H1 (cell line): ENCODE measurements around the gene BLCAP. TPM values are rescaled to one million over a fixed set of nuclear protein-coding genes. Genes with fewer than 3 reads are reported as not detected.

Experiments
- CTCF ChIA-PET: fragments of 300-600 bp; sonication (Branson Sonifier 250); formaldehyde crosslinking; loops from one replicate; lab custom pipeline; 2021; ENCODE audit not compliant: partially characterized antibody; lab: Charles Lee
- POLR2A ChIA-PET: fragments of 300-600 bp; sonication (Branson Sonifier 250); formaldehyde crosslinking; loops from one replicate; lab custom pipeline; 2021; ENCODE audit warnings: inconsistent platforms; ENCODE audit not compliant: partially characterized antibody; lab: Charles Lee
- DNase-seq, 2 experiments: peaks; one replicate each; pipeline versions ENCODE4 v3.0.0 to v3.0.0-alpha.2; 2010 to 2022; ENCODE audit warnings: low spot score in 2 of 2, low read depth in 1 of 2, mixed read lengths in 1 of 2
- FAIRE-seq: peaks from 2 replicates; lab custom pipeline; 2011; peaks lifted over from hg19 to GRCh38; lab: Jason Lieb, UNC
- H2AFZ ChIP-seq: 2 replicates; pipeline ENCODE4 v1.8.1; 2012; ENCODE audit warnings: low read length, inconsistent platforms
- H2AK5ac ChIP-seq: 2 replicates; pipeline ENCODE4 v1.6.1; 2013; ENCODE audit warnings: low read depth, low read length
- H2BK120ac ChIP-seq: replicated peaks from 2 replicates; pipeline ENCODE3; 2013; ENCODE audit warnings: low read depth, low read length, inconsistent platforms
- H2BK12ac ChIP-seq: 2 replicates; pipeline ENCODE4 v1.6.1; 2013; ENCODE audit warnings: low read depth, low read length
- H2BK15ac ChIP-seq: 2 replicates; pipeline ENCODE4 v1.6.1; 2013; ENCODE audit warnings: low read length
- H2BK20ac ChIP-seq: 2 replicates; pipeline ENCODE4 v1.6.1; 2013; ENCODE audit warnings: low read length
- H2BK5ac ChIP-seq: 2 replicates; pipeline ENCODE4 v1.6.1; 2013; ENCODE audit warnings: low read depth, low read length
- H3K14ac ChIP-seq: 2 replicates; pipeline ENCODE4 v1.6.1; 2013; ENCODE audit warnings: inconsistent platforms; ENCODE audit not compliant: insufficient read length
- H3K18ac ChIP-seq: 2 replicates; pipeline ENCODE4 v1.6.1; 2013; ENCODE audit warnings: low read length; ENCODE audit errors: extremely low read depth
- H3K23ac ChIP-seq: 2 replicates; pipeline ENCODE4 v1.6.1; 2013; ENCODE audit warnings: inconsistent platforms; ENCODE audit not compliant: insufficient read length
- H3K23me2 ChIP-seq: 2 replicates; pipeline ENCODE4 v1.6.1; 2013; ENCODE audit warnings: low read depth, low read length
- H3K27ac ChIP-seq: 2 replicates; pipeline ENCODE4 v1.6.1; 2011; ENCODE audit warnings: low read depth, low read length, inconsistent platforms
- H3K27me3 ChIP-seq, 4 experiments: replicated peaks in 1 of 4; 1 replicate in 1 of 4; 2 replicates in 3 of 4; pipeline versions ENCODE4 v1.6.1 to v1.8.1; 2011 to 2013; ENCODE audit warnings: low read length in 3 of 4, mild to moderate bottlenecking in 3 of 4, inconsistent platforms in 2 of 4, mixed read lengths in 2 of 4, moderate library complexity in 1 of 4; ENCODE audit not compliant: control insufficient read depth in 3 of 4, insufficient read depth in 3 of 4; ENCODE audit errors: extremely low read depth in 1 of 4
- H3K36me3 ChIP-seq, 4 experiments: 2 replicates each; pipeline versions ENCODE4 v1.6.1 to v1.8.1; 2011 to 2013; ENCODE audit warnings: mild to moderate bottlenecking in 4 of 4, low read length in 3 of 4, moderate library complexity in 2 of 4, control low read depth in 1 of 4, inconsistent platforms in 1 of 4; ENCODE audit not compliant: insufficient read depth in 4 of 4, control insufficient read depth in 2 of 4
- H3K4ac ChIP-seq: replicated peaks from 2 replicates; pipeline ENCODE3; 2013; ENCODE audit warnings: low read length, low read depth, mixed read lengths, inconsistent platforms; ENCODE audit not compliant: insufficient read length
- H3K4me1 ChIP-seq, 4 experiments: replicated peaks in 1 of 4; 1 replicate in 1 of 4; 2 replicates in 3 of 4; pipeline versions ENCODE4 v1.6.1 to v1.8.1; 2011 to 2013; ENCODE audit warnings: low read length in 3 of 4, inconsistent platforms in 2 of 4, mixed read lengths in 1 of 4; ENCODE audit not compliant: insufficient read depth in 4 of 4, control insufficient read depth in 3 of 4
- H3K4me2 ChIP-seq, 2 experiments: 2 replicates each; pipeline versions ENCODE4 v1.6.1 to v1.8.1; 2011 to 2013; ENCODE audit warnings: low read depth in 2 of 2, low read length in 2 of 2, control low read depth in 1 of 2, inconsistent platforms in 1 of 2, mild to moderate bottlenecking in 1 of 2; ENCODE audit not compliant: insufficient read depth in 1 of 2
- H3K4me3 ChIP-seq, 4 experiments: fragments of 200-600, 300-600 bp in 1 of 4; sonication (generic), shearing (Covaris generic), sonication (Bioruptor Twin) in 1 of 4; 2 replicates each; pipeline versions ENCODE4 v1.5.1 to v1.8.1; 2011 to 2016; ENCODE audit warnings: low read length in 4 of 4, low read depth in 3 of 4, control low read depth in 2 of 4, inconsistent platforms in 2 of 4, mild to moderate bottlenecking in 2 of 4, mixed read lengths in 1 of 4, moderate library complexity in 1 of 4; ENCODE audit not compliant: insufficient read depth in 2 of 4; ENCODE audit errors: extremely low read depth in 1 of 4
- H3K56ac ChIP-seq: replicated peaks from 2 replicates; pipeline ENCODE3; 2013; ENCODE audit warnings: low read depth, mild to moderate bottlenecking, mixed read lengths, low read length, inconsistent platforms; ENCODE audit not compliant: insufficient read length
- H3K79me1 ChIP-seq: 2 replicates; pipeline ENCODE4 v1.6.1; 2013; ENCODE audit warnings: low read depth, low read length, control low read depth
- H3K79me2 ChIP-seq, 2 experiments: 2 replicates each; pipeline versions ENCODE4 v1.6.1 to v1.8.1; 2012 to 2013; ENCODE audit warnings: low read length in 2 of 2, mild to moderate bottlenecking in 2 of 2, inconsistent platforms in 1 of 2; ENCODE audit not compliant: insufficient read depth in 2 of 2, control insufficient read depth in 1 of 2
- H3K9ac ChIP-seq, 4 experiments: replicated peaks in 1 of 4; 1 replicate in 1 of 4; 2 replicates in 3 of 4; pipeline versions ENCODE4 v1.6.1 to v1.8.1; 2011 to 2013; ENCODE audit warnings: low read depth in 3 of 4, low read length in 3 of 4, control low read depth in 2 of 4, mild to moderate bottlenecking in 2 of 4, moderate library complexity in 2 of 4, inconsistent platforms in 1 of 4; ENCODE audit errors: extremely low read depth in 1 of 4
- H3K9me3 ChIP-seq, 2 experiments: 2 replicates each; pipeline versions ENCODE4 v1.6.1 to v1.8.1; 2012 to 2013; ENCODE audit warnings: mild to moderate bottlenecking in 2 of 2, moderate library complexity in 2 of 2, control low read depth in 1 of 2, inconsistent platforms in 1 of 2, low read depth in 1 of 2, low read length in 1 of 2, mixed read lengths in 1 of 2; ENCODE audit not compliant: insufficient read depth in 2 of 2
- H4K20me1 ChIP-seq, 2 experiments: replicated peaks in 1 of 2; 2 replicates each; pipeline versions ENCODE3 to v1.8.1; 2011 to 2013; ENCODE audit warnings: inconsistent platforms in 2 of 2, low read length in 2 of 2, mild to moderate bottlenecking in 1 of 2; ENCODE audit not compliant: insufficient read depth in 2 of 2, control insufficient read depth in 1 of 2
- H4K5ac ChIP-seq: 2 replicates; pipeline ENCODE4 v1.6.1; 2013; ENCODE audit warnings: low read length, low read depth, mixed read lengths, inconsistent platforms; ENCODE audit not compliant: insufficient read length
- H4K8ac ChIP-seq: 2 replicates; pipeline ENCODE4 v1.8.0; 2013; ENCODE audit warnings: mild to moderate bottlenecking, moderate library complexity, low read length, inconsistent platforms; ENCODE audit not compliant: insufficient read depth; ENCODE audit errors: extremely low read depth
- H4K91ac ChIP-seq: replicated peaks from 2 replicates; pipeline ENCODE3; 2013; ENCODE audit warnings: low read length, mixed read lengths, inconsistent platforms; ENCODE audit not compliant: insufficient read length
- BACH1 ChIP-seq: IDR thresholded peaks from 2 replicates; pipeline ENCODE4 v1.6.1; 2012; ENCODE audit warnings: low read length, improper control_type of control experiment
- CBX8 ChIP-seq: fragments of 300-800, 300-1000 bp; sonication (generic); IDR thresholded peaks from 2 replicates; pipeline ENCODE4 v1.7.1; 2016; ENCODE audit warnings: low read depth, low read length, borderline replicate concordance
- CEBPB ChIP-seq: IDR thresholded peaks from 2 replicates; pipeline ENCODE4 v1.6.1; 2012; ENCODE audit warnings: low read depth, low read length
- KDM1A ChIP-seq: fragments of 200-600, 300-600 bp; sonication (generic); IDR thresholded peaks from 2 replicates; pipeline ENCODE4 v1.7.1; 2016; ENCODE audit warnings: mild to moderate bottlenecking, low read length, borderline replicate concordance
- NRF1 ChIP-seq: IDR thresholded peaks from 2 replicates; pipeline ENCODE4 v1.6.1; 2011; ENCODE audit warnings: mild to moderate bottlenecking, low read depth, low read length, improper control_type of control experiment
- PHF8 ChIP-seq: fragments of 200-600 bp; sonication (generic); conservative IDR thresholded peaks from 2 replicates; pipeline ENCODE4 v1.7.1; 2012; ENCODE audit warnings: low read depth, mild to moderate bottlenecking, inconsistent platforms, low read length, moderate library complexity
- RAD21 ChIP-seq, 2 experiments: IDR thresholded peaks in 1 of 2; conservative IDR thresholded peaks in 1 of 2; 2 replicates each; pipeline ENCODE4 v1.6.1; 2011; ENCODE audit warnings: low read depth in 2 of 2, low read length in 2 of 2, improper control_type of control experiment in 1 of 2, inconsistent platforms in 1 of 2, mild to moderate bottlenecking in 1 of 2, moderate library complexity in 1 of 2
- RFX5 ChIP-seq: IDR thresholded peaks from 2 replicates; pipeline ENCODE4 v1.6.1; 2011; ENCODE audit warnings: low read depth, low read length, improper control_type of control experiment, borderline replicate concordance
- TCF12 ChIP-seq: IDR thresholded peaks from 2 replicates; pipeline ENCODE4 v1.6.1; 2011; ENCODE audit warnings: low read depth, mild to moderate bottlenecking, low read length
- WGBS, 2 experiments: shearing (Covaris generic) in 1 of 2; methylation state at CpG; one replicate each; pipeline versions ENCODE4 v1.1.6 to v1.1.7; 2013 to 2015; ENCODE audit warnings: low lambda C conversion rate in 2 of 2, mixed read lengths in 2 of 2, inconsistent platforms in 1 of 2, low coverage in 1 of 2, missing lambda C conversion rate in 1 of 2; ENCODE audit not compliant: insufficient replicate concordance in 2 of 2, insufficient coverage in 1 of 2, insufficient read length in 1 of 2; ENCODE audit errors: extremely low coverage in 1 of 2, missing lambda C conversion rate in 1 of 2; 5-methylcytosine and 5-hydroxymethylcytosine counted together
- polyA plus RNA-seq, 7 experiments: library from polyadenylated mRNA; depleted of rRNA in 3 of 7; stranded (reverse) in 5 of 7; unstranded in 2 of 7; fragments of >200 nt in 5 of 7; fragments of 200-250 nt in 2 of 7; gene quantifications; 1 replicate in 5 of 7; 2 replicates in 1 of 7; 4 replicates in 1 of 7; pipeline versions ENCODE4 v1.2.1 to v1.2.3, GENCODE V29; 2011 to 2013; ENCODE audit warnings: missing spikeins in 2 of 7, mixed read lengths in 2 of 7
- total RNA-seq: library from RNA; stranded (reverse); fragmentation: NEBNext Ultra II Directional; extraction: Animal tissue kit (Norgen Biotek cat#: 25700); gene quantifications from 2 replicates; pipeline ENCODE4 v1.2.1, GENCODE V29; 2021
- TF ChIP-seq, protein P1 (sequence below): IDR thresholded peaks from 2 replicates; pipeline ENCODE4 v1.6.1; 2012; ENCODE audit warnings: inconsistent platforms
- TF ChIP-seq, protein P2 (sequence below), 3 experiments: IDR thresholded peaks; 1 replicate in 2 of 3; 2 replicates in 1 of 3; pipeline versions ENCODE4 v1.5.1 to v1.6.1; 2011; ENCODE audit warnings: low read length in 3 of 3, mild to moderate bottlenecking in 3 of 3, inconsistent platforms in 2 of 3, low read depth in 1 of 3, moderate library complexity in 1 of 3; ENCODE audit not compliant: insufficient read depth in 1 of 3; ENCODE audit errors: control extremely low read depth in 1 of 3

BLCAP gene
- total and polyA plus RNA-seq, 2 of the 8 experiments (the other 6 are each of a cell fraction or from before 2014, with no cell fraction given) = 60.3 to 72.2 TPM

DNA sequence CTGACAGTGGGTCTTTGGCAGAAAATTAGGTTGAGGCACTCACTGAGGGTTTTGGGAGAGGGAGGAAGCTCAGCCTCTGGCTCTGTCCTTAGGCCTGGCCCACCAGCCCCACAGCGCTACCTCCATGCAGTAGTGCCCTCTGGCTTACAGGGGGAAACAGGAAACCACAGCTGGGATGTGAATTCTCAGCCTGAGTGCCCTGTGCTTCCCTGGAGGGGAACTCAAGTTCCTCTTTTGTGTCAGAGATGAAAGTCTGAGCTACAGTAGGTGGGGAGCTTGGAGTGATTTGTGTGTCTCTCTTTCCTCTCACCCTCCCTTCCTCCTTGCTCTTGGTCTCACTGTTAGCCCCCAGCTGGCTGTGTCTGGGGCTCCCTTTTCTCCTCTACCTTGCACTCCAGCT, 48.2 kb upstream of the BLCAP start:
- no peak overlapping the region for H4K5ac ChIP-seq
- H4K20me1 ChIP-seq = no peaks in the 10 kb centered on the region
- FAIRE-seq (peak; percentile 73), DNase-seq (no peak)
- no peak overlapping the region for H3K4me3 ChIP-seq
- 0 out of 2 replicates have a peak overlapping the region, but pooled peaks have one; percentile 5 for H4K8ac ChIP-seq
- H4K91ac ChIP-seq = no peak overlapping the region
- H3K4me2 ChIP-seq = no peak overlapping the region
- no peaks in the 10 kb centered on the region for H3K27me3 ChIP-seq
- H3K56ac ChIP-seq = no peak overlapping the region
- H2AK5ac ChIP-seq = no peak overlapping the region
- H2BK15ac ChIP-seq = peak overlapping the region; percentile 77; the same call in 1 of the 2 replicates
- no peak overlapping the region for H3K9ac ChIP-seq
- no peak overlapping the region for H3K23ac ChIP-seq
- no peaks in the 10 kb centered on the region for H3K23me2 ChIP-seq
- H3K9me3 ChIP-seq = no peaks in the 10 kb centered on the region
- H2AFZ ChIP-seq = no peak overlapping the region
- ChIA-PET POLR2A (interaction anchor here (0.6 kb wide), 1 partner anchor 18 kb away, joined by 3 read pairs; no protein-coding TSS in a partner anchor), CTCF (interaction anchor here (0.8 to 5.6 kb wide), 10 partner anchors 9 to 320 kb away, joined by 3 to 55 read pairs (median 4); no protein-coding TSS in a partner anchor)
- no peaks in the 10 kb centered on the region for H3K36me3 ChIP-seq
- no peak overlapping the region for H2BK20ac ChIP-seq
- no peaks in the 10 kb centered on the region for H3K79me1 ChIP-seq
- no peak overlapping the region for H3K14ac ChIP-seq
- H3K4ac ChIP-seq = no peak overlapping the region
- no peak overlapping the region for H3K18ac ChIP-seq
- no peaks in the 10 kb centered on the region for H3K79me2 ChIP-seq
- peaks cover 0 to 2% (median under 1%) of the 10 kb centered on the region in 4 experiments; a peak in 4 of 7 replicates for H3K4me1 ChIP-seq
- H3K27ac ChIP-seq = no peak overlapping the region
- no peak overlapping the region for H2BK12ac ChIP-seq
- no peak overlapping the region for H2BK5ac ChIP-seq
- 62% methylated on average over 1 of the region's 1 CpG; no CpG with 5 or more reads in 1 of the 2 experiments for WGBS, 2 experiments
- no peak overlapping the region for H2BK120ac ChIP-seq
- no peak for TF ChIP-seq CEBPB
- TF ChIP-seq, protein P1, sequence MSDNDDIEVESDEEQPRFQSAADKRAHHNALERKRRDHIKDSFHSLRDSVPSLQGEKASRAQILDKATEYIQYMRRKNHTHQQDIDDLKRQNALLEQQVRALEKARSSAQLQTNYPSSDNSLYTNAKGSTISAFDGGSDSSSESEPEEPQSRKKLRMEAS = no peak
- TF ChIP-seq, protein P2, sequence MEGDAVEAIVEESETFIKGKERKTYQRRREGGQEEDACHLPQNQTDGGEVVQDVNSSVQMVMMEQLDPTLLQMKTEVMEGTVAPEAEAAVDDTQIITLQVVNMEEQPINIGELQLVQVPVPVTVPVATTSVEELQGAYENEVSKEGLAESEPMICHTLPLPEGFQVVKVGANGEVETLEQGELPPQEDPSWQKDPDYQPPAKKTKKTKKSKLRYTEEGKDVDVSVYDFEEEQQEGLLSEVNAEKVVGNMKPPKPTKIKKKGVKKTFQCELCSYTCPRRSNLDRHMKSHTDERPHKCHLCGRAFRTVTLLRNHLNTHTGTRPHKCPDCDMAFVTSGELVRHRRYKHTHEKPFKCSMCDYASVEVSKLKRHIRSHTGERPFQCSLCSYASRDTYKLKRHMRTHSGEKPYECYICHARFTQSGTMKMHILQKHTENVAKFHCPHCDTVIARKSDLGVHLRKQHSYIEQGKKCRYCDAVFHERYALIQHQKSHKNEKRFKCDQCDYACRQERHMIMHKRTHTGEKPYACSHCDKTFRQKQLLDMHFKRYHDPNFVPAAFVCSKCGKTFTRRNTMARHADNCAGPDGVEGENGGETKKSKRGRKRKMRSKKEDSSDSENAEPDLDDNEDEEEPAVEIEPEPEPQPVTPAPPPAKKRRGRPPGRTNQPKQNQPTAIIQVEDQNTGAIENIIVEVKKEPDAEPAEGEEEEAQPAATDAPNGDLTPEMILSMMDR (IDR thresholded peaks at IDR 0.05; ENCODE audit: control extremely low read depth in 1 of 3, insufficient read depth in 1 of 3, low read depth in 1 of 3, low read length in 3 of 3) = peak; percentile 22 to 43 (median 32); a peak in 3 of 4 replicates
- no peak for TF ChIP-seq TCF12
- no peak for TF ChIP-seq KDM1A
- TF ChIP-seq CBX8 = no peak
- no peak for TF ChIP-seq BACH1
- TF ChIP-seq RFX5 = no peak
- TF ChIP-seq PHF8 = no peak
- peak in 1 of 2 experiments; percentile 51; a peak in 2 of 4 replicates for TF ChIP-seq RAD21 (IDR thresholded peaks at IDR 0.05 in 1 of 2, conservative IDR thresholded peaks at IDR 0.05 in 1 of 2; ENCODE audit: low read depth in 2 of 2, low read length in 2 of 2)
- no peak for TF ChIP-seq NRF1
